ENCODE results near the gene POLR2E. TPM values are rescaled to one million over a fixed set of nuclear protein-coding genes. Genes with fewer than 3 reads are reported as not detected.
A peak's percentile ranks its signal among the peaks of the same experiment; 100 is the strongest.

Gene POLR2E
- total and polyA plus RNA-seq, 9 of the 15 experiments (the other 6 are each of a cell fraction or from before 2014, with no cell fraction given) = 3.4 to 413 (median 244) TPM

DNA sequence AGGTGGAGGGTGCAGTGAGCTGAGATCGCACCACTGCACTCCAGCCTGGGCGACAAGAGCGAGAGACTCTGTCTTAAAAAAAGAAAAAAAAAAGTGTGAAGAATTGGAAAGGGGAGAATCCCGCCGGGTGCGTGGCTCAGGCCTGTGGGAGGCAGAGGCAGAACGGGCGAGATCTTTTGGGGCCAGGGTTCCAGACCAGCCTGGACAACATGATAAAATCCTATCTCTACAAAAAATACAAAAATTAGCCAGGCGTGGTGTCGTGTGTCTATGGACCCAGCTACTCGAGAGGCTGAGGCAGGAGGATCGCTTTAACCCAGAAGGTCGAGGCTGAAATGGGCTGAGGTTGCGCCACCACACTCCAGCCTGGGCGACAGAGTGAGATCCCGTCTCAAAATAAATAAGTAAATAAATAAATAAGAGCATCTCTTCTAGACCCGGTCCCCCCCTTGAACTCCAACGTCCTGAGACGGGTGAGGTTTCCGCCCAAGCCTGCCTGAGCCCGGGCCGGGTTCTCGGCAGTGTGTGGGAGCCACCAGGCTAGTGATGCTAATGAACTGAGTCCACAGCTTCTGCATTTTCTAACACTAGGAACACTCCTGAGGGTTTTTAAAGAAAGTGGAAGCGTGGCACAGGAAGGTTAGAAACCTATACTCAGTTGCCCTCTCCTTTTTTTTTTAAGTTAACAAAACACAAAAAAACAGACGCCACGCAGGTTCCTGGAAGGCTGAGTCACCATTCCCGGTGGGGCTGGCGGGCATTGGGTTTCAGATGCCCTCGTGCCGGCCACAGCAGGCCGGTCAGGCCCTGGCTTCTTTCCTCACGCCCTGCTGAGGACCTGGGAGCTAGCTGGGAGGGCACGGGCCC, 30.7 kb upstream of the POLR2E start:
- in situ Hi-C loops (cut with MboI) = no loop called here
- Histone ChIP-seq H3K27ac (ENCODE audit: extremely low read depth, low read depth, low read length) (no peak overlapping the region), H3K79me2 (ENCODE audit: control insufficient read depth, insufficient read depth, low read length) (peaks cover 1% of the 10 kb centered on the region; the same call in 2 of the 3 replicates), H3K4me3 (no peak overlapping the region), H4K20me1 (replicated peaks; ENCODE audit: control insufficient read depth, insufficient read depth, low read length) (no peaks in the 10 kb centered on the region; the same call in 1 of the 2 replicates), H3K36me3 (ENCODE audit: control insufficient read depth, insufficient read depth, low read length) (peaks cover 57% of the 10 kb centered on the region), H3K9me3 (replicated peaks; ENCODE audit: control insufficient read depth, insufficient read depth, low read depth, low read length) (no peaks in the 10 kb centered on the region), H3K4me1 (replicated peaks in 1 of 2; ENCODE audit: control insufficient read depth in 2 of 2, insufficient read depth in 2 of 2, low read length in 2 of 2) (peaks cover 6 to 69% of the 10 kb centered on the region in 2 experiments; a peak in 4 of 5 replicates), H3K4me2 (ENCODE audit: insufficient read depth, low read length) (no peak overlapping the region), H2AFZ (ENCODE audit: low read depth, low read length) (no peak overlapping the region), H3K27me3 (ENCODE audit: control insufficient read depth in 2 of 2, insufficient read depth in 2 of 2, low read length in 2 of 2) (no peaks in the 10 kb centered on the region), H3K9me1 (ENCODE audit: control insufficient read depth, insufficient read depth, low read length) (no peaks in the 10 kb centered on the region), H3K9ac (ENCODE audit: insufficient read depth in 1 of 2, low read depth in 2 of 2, low read length in 2 of 2) (peak overlapping the region in 1 of 2 experiments; percentile 82; a peak in 1 of 4 replicates)
- FAIRE-seq = peak; percentile 42
- 59% methylated on average over 33 of the region's 33 CpGs for WGBS (ENCODE audit: insufficient coverage, low coverage, missing lambda C conversion rate)
- no peak for DNase-seq (ENCODE audit: extremely low read depth in 1 of 4, low spot score in 3 of 4)
- ATAC-seq = no peak
- CTCF ChIA-PET (ENCODE audit: low intra/inter-chr PET ratio) = interaction anchor here (0.8 kb wide), 1 partner anchor 68 kb away, joined by 4 read pairs; no protein-coding TSS in a partner anchor
- no TSS peak for BruUV-seq (replicated peaks)
- intact Hi-C loops (cut with micrococcal nuclease) = no loop called here
- POLR2A ChIA-PET = interaction anchor here (0.7 kb wide), 1 partner anchor 30 kb away, joined by 3 read pairs; no protein-coding TSS in a partner anchor
- TF ChIP-seq HOXB6 (CRISPR knock-in tag; IDR thresholded peaks at IDR 0.05; ENCODE audit: borderline replicate concordance) (no peak), FOXJ2 (tag; IDR thresholded peaks at IDR 0.05) (no peak), NCOR1 (IDR thresholded peaks at IDR 0.05) (no peak; the same call in 1 of the 2 replicates), RAD51 (IDR thresholded peaks at IDR 0.05; ENCODE audit: borderline replicate concordance, low read depth) (no peak), KLF13 (tag; IDR thresholded peaks at IDR 0.05; ENCODE audit: borderline replicate concordance, low read depth) (no peak), EGR1 (conservative IDR thresholded peaks at IDR 0.05) (no peak), RNF2 (IDR thresholded peaks at IDR 0.05) (no peak), ELF4 (CRISPR knock-in tag; IDR thresholded peaks at IDR 0.05) (no peak), BCOR (IDR thresholded peaks at IDR 0.05) (peak; percentile 40; the same call in 1 of the 2 replicates), CBFA2T3 (IDR thresholded peaks at IDR 0.05) (peak; percentile 82), POLR3G (IDR thresholded peaks at IDR 0.05; ENCODE audit: extremely low read depth, insufficient read length, insufficient replicate concordance) (no peak), FUS (optimal IDR thresholded peaks at IDR 0.05; ENCODE audit: low read depth, low read length) (no peak), SMAD4 (CRISPR knock-in tag; conservative IDR thresholded peaks at IDR 0.05) (no peak), ZC3H8 (IDR thresholded peaks at IDR 0.05) (no peak), PHF21A (IDR thresholded peaks at IDR 0.05; ENCODE audit: borderline replicate concordance, low read depth) (no peak), ARID1B (IDR thresholded peaks at IDR 0.05) (peak; percentile 67; the same call in 1 of the 2 replicates), NCOA2 (IDR thresholded peaks at IDR 0.05; ENCODE audit: partially characterized antibody in 2 of 2) (no peak), U2AF1 (optimal IDR thresholded peaks at IDR 0.05; ENCODE audit: low read depth, low read length) (no peak), ZNF57 (CRISPR knock-in tag; IDR thresholded peaks at IDR 0.05) (no peak), CEBPB (tag; IDR thresholded peaks at IDR 0.05) (peak; percentile 41; the same call in 1 of the 2 replicates)
- TF ChIP-seq, protein P1, sequence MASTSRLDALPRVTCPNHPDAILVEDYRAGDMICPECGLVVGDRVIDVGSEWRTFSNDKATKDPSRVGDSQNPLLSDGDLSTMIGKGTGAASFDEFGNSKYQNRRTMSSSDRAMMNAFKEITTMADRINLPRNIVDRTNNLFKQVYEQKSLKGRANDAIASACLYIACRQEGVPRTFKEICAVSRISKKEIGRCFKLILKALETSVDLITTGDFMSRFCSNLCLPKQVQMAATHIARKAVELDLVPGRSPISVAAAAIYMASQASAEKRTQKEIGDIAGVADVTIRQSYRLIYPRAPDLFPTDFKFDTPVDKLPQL (IDR thresholded peaks at IDR 0.05; ENCODE audit: extremely low read depth, insufficient read length) = no peak
- TF ChIP-seq, protein P2, sequence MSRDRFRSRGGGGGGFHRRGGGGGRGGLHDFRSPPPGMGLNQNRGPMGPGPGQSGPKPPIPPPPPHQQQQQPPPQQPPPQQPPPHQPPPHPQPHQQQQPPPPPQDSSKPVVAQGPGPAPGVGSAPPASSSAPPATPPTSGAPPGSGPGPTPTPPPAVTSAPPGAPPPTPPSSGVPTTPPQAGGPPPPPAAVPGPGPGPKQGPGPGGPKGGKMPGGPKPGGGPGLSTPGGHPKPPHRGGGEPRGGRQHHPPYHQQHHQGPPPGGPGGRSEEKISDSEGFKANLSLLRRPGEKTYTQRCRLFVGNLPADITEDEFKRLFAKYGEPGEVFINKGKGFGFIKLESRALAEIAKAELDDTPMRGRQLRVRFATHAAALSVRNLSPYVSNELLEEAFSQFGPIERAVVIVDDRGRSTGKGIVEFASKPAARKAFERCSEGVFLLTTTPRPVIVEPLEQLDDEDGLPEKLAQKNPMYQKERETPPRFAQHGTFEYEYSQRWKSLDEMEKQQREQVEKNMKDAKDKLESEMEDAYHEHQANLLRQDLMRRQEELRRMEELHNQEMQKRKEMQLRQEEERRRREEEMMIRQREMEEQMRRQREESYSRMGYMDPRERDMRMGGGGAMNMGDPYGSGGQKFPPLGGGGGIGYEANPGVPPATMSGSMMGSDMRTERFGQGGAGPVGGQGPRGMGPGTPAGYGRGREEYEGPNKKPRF (IDR thresholded peaks at IDR 0.05; ENCODE audit: low read depth, low read length) = no peak

Data from K562 (cell line).